DND-41 (cell line): ENCODE results near the gene COL23A1.

Experiments used
- ATAC-seq: fragments of 200-7000 bp; cut with Tn5 transposase; 3 replicates; pipeline ENCODE4 v1.9.1; 2021; ENCODE audit warnings: low read depth; ENCODE audit not compliant: insufficient read depth
- DNase-seq: peaks from one replicate; pipeline ENCODE4 v3.0.0-alpha.2; 2020
- H2AFZ ChIP-seq: 2 replicates; pipeline ENCODE4 v1.6.0; 2012; ENCODE audit warnings: low read depth, low read length
- H3K27ac ChIP-seq: 2 replicates; pipeline ENCODE4 v1.5.1; 2012; ENCODE audit warnings: low read length, inconsistent platforms
- H3K27me3 ChIP-seq: fragments of 200-600 bp; sonication (generic); 2 replicates; pipeline ENCODE4 v1.6.0; 2012; ENCODE audit warnings: low read length, mild to moderate bottlenecking, inconsistent platforms; ENCODE audit not compliant: insufficient read depth, poor library complexity
- H3K36me3 ChIP-seq: 2 replicates; pipeline ENCODE4 v1.5.1; 2012; ENCODE audit warnings: low read length, inconsistent platforms; ENCODE audit not compliant: insufficient read depth
- H3K4me1 ChIP-seq: 2 replicates; pipeline ENCODE4 v1.5.1; 2012; ENCODE audit warnings: mild to moderate bottlenecking, low read length; ENCODE audit not compliant: insufficient read depth
- H3K4me2 ChIP-seq: 2 replicates; pipeline ENCODE4 v1.6.0; 2012; ENCODE audit warnings: mild to moderate bottlenecking, moderate library complexity, low read length, inconsistent platforms; ENCODE audit not compliant: insufficient read depth
- H3K4me3 ChIP-seq, 2 experiments: fragments of 200-600 bp in 1 of 2; shearing (Covaris generic) in 1 of 2; 2 replicates each; pipeline ENCODE4 v1.5.1; 2012 to 2016; ENCODE audit warnings: inconsistent platforms in 2 of 2, low read length in 2 of 2, mild to moderate bottlenecking in 2 of 2, low read depth in 1 of 2, moderate library complexity in 1 of 2
- H3K79me2 ChIP-seq: 2 replicates; pipeline ENCODE4 v1.6.0; 2012; ENCODE audit warnings: low read length, inconsistent platforms; ENCODE audit not compliant: insufficient read depth
- H3K9ac ChIP-seq: 2 replicates; pipeline ENCODE4 v1.6.0; 2012; ENCODE audit warnings: low read depth, mild to moderate bottlenecking, inconsistent platforms, low read length, moderate library complexity
- H3K9me3 ChIP-seq: 2 replicates; pipeline ENCODE4 v1.5.1; 2012; ENCODE audit warnings: low read length, moderate library complexity, mild to moderate bottlenecking, inconsistent platforms; ENCODE audit not compliant: insufficient read depth, severe bottlenecking
- H4K20me1 ChIP-seq: 2 replicates; pipeline ENCODE4 v1.6.0; 2012; ENCODE audit warnings: low read length; ENCODE audit not compliant: insufficient read depth
- CTCF ChIP-seq: IDR thresholded peaks from 2 replicates; pipeline ENCODE4 v1.5.1; 2012; ENCODE audit warnings: borderline replicate concordance, low read length, moderate library complexity, mild to moderate bottlenecking; ENCODE audit not compliant: poor library complexity, severe bottlenecking; ENCODE audit errors: extremely low read depth
- EZH2 ChIP-seq: IDR thresholded peaks from 3 replicates; pipeline ENCODE4 v1.6.1; 2012; ENCODE audit warnings: borderline replicate concordance, low read depth, mild to moderate bottlenecking, moderate library complexity, low read length, inconsistent platforms; ENCODE audit not compliant: severe bottlenecking

COL23A1 gene

GRCh38 chr5:178347956-178348355 is 242.2 kb downstream of the COL23A1 start:
- no peak overlapping the region for H3K4me2 ChIP-seq
- H3K36me3 ChIP-seq, result no peaks in the 10 kb centered on the region
- H2AFZ ChIP-seq, result no peak overlapping the region
- TF ChIP-seq CTCF, result no peak
- TF ChIP-seq EZH2, result no peak
- no peaks in the 10 kb centered on the region for H3K4me1 ChIP-seq
- H3K9me3 ChIP-seq, result no peaks in the 10 kb centered on the region
- ATAC-seq (no peak), DNase-seq (no peak)
- no peaks in the 10 kb centered on the region for H3K27me3 ChIP-seq
- no peak overlapping the region for H3K4me3 ChIP-seq
- no peak overlapping the region for H3K9ac ChIP-seq
- H3K27ac ChIP-seq, result no peak overlapping the region
- no peaks in the 10 kb centered on the region for H4K20me1 ChIP-seq
- no peaks in the 10 kb centered on the region for H3K79me2 ChIP-seq

- Histone ChIP-seq H3K27me3 (no peaks in the 10 kb centered on the region), H2AFZ (no peak overlapping the region), H3K79me2 (no peaks in the 10 kb centered on the region), H4K20me1 (no peaks in the 10 kb centered on the region), H3K4me3 (no peak overlapping the region), H3K9ac (no peak overlapping the region), H3K9me3 (no peaks in the 10 kb centered on the region), H3K4me1 (no peaks in the 10 kb centered on the region), H3K27ac (no peak overlapping the region), H3K4me2 (no peak overlapping the region), H3K36me3 (no peaks in the 10 kb centered on the region)
- no peak for ATAC-seq
- TF ChIP-seq EZH2 (no peak), CTCF (no peak)
- DNase-seq, result no peak
Observed at GRCh38 chr5:178346607-178347334, 243.4 kb downstream of the COL23A1 start.

- Histone ChIP-seq H3K27me3 (no peaks in the 10 kb centered on the region), H3K9me3 (no peaks in the 10 kb centered on the region), H3K4me2 (no peak overlapping the region), H3K9ac (no peak overlapping the region), H2AFZ (no peak overlapping the region), H3K27ac (no peak overlapping the region), H4K20me1 (no peaks in the 10 kb centered on the region), H3K4me1 (no peaks in the 10 kb centered on the region), H3K36me3 (no peaks in the 10 kb centered on the region), H3K4me3 (no peak overlapping the region), H3K79me2 (no peaks in the 10 kb centered on the region)
- no peak for ATAC-seq
- no peak for DNase-seq
- TF ChIP-seq EZH2 (no peak), CTCF (no peak)
Observed at GRCh38 chr5:178343306-178343705, 246.9 kb downstream of the COL23A1 start.
